Activated CD8-positive, alpha-beta T cell treated with anti-CD3 and anti-CD28 coated beads for 36 hours (primary cell): ENCODE measurements around the gene HEPACAM. TPM values are rescaled to one million over a fixed set of nuclear protein-coding genes. Genes with fewer than 3 reads are reported as not detected.
A peak's percentile ranks its signal among the peaks of the same experiment; 100 is the strongest.

ENCODE experiments used
- ATAC-seq: fragments of 200-7000 bp; cut with Tn5 transposase; one replicate; pipeline ENCODE4 v1.10.0; 2021; ENCODE audit warnings: mild to moderate bottlenecking, moderate library complexity
- CTCF ChIA-PET: fragments of 350-600 bp; sonication (Branson Sonifier 250); formaldehyde crosslinking; loops from one replicate; lab custom pipeline; 2021; ENCODE audit warnings: antibody characterized with exemption; lab: Charles Lee
- POLR2A ChIA-PET: fragments of 350-600 bp; sonication (Branson Sonifier 250); formaldehyde crosslinking; loops from one replicate; lab custom pipeline; 2021; ENCODE audit warnings: antibody characterized with exemption; lab: Charles Lee
- DNase-seq: peaks from one replicate; pipeline ENCODE4 v3.0.0-alpha.2; 2020
- H3K27ac Mint-ChIP-seq: one replicate; pipeline ENCODE4 v1.8.0; 2021; ENCODE audit warnings: mild to moderate bottlenecking, mixed read lengths
- H3K27me3 Mint-ChIP-seq: one replicate; pipeline ENCODE4 v1.8.0; 2021; ENCODE audit warnings: mixed read lengths
- H3K36me3 Mint-ChIP-seq: one replicate; pipeline ENCODE4 v1.8.0; 2021; ENCODE audit warnings: low read depth, mixed read lengths
- H3K4me1 Mint-ChIP-seq: one replicate; pipeline ENCODE4 v1.8.0; 2021; ENCODE audit warnings: low read depth, mixed read lengths
- H3K4me3 Mint-ChIP-seq: one replicate; pipeline ENCODE4 v1.8.0; 2021; ENCODE audit warnings: mild to moderate bottlenecking, moderate library complexity, mixed read lengths
- H3K9me3 Mint-ChIP-seq: one replicate; pipeline ENCODE4 v1.8.0; 2021; ENCODE audit warnings: mixed read lengths
- intact Hi-C: fragments of 100-400 bp; cut with micrococcal nuclease; formaldehyde crosslinking; loops from one replicate; pipeline ENCODE4 v1.10.0; 2022
- total RNA-seq, 2 experiments: library from RNA; stranded (reverse); gene quantifications; one replicate each; pipeline ENCODE4 v1.2.3, GENCODE V29; 2021
- TF ChIP-seq, protein P1 (sequence below): fragments of 200-600 bp; IDR thresholded peaks from one replicate; pipeline ENCODE4 v1.8.0; 2022; ENCODE audit warnings: antibody characterized with exemption, mild to moderate bottlenecking

Gene HEPACAM
- total RNA-seq, 2 experiments from 2014 or later = 0.11 TPM; not detected in 1

DNA sequence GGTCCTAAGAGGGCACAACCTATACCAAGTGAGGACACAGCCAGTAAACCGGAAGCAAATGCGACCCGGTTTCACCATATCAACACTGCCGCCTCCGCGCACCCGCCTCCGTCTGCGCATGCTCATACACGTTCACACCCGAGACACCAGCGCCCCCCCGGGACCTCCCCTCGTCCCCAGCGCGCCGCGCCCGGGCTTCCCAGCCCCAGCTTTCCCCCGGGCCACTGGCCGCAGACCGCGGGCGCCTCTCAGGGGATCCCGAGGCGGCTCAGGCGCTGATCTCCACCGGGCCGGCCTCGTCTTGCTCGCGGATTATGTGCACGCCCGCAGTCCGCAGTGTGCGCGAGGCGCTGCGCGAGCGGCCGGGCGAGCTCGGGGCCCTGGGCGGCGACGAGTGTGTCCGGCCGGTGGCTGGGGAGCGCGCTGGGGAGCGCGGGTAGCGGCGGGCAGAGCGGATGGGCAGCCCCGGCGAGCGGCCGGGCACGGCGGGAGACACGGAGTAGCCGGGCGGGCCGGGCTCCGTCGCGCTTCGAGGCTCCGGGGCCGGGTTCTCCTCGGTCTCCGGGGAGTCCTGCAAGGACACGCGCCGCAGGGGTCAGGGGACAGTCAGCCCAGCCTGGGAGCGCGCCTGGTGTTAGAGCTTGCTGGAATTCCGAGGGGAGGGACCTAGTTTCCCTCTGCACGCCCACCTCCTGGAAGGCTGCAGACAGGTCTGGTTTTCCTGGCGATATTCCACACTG, 14.8 kb downstream of the HEPACAM start:
- Mint-ChIP-seq H3K9me3 (no peaks in the 10 kb centered on the region), H3K4me3 (peak overlapping the region; percentile 35), H3K4me1 (peaks cover 13% of the 10 kb centered on the region), H3K27ac (no peak overlapping the region), H3K27me3 (no peaks in the 10 kb centered on the region), H3K36me3 (no peaks in the 10 kb centered on the region)
- TF ChIP-seq, protein P1, sequence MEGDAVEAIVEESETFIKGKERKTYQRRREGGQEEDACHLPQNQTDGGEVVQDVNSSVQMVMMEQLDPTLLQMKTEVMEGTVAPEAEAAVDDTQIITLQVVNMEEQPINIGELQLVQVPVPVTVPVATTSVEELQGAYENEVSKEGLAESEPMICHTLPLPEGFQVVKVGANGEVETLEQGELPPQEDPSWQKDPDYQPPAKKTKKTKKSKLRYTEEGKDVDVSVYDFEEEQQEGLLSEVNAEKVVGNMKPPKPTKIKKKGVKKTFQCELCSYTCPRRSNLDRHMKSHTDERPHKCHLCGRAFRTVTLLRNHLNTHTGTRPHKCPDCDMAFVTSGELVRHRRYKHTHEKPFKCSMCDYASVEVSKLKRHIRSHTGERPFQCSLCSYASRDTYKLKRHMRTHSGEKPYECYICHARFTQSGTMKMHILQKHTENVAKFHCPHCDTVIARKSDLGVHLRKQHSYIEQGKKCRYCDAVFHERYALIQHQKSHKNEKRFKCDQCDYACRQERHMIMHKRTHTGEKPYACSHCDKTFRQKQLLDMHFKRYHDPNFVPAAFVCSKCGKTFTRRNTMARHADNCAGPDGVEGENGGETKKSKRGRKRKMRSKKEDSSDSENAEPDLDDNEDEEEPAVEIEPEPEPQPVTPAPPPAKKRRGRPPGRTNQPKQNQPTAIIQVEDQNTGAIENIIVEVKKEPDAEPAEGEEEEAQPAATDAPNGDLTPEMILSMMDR = no peak
- CTCF ChIA-PET = interaction anchor here (0.6 kb wide), 2 partner anchors 31 to 45 kb away, joined by 3 read pairs; no protein-coding TSS in a partner anchor
- ATAC-seq (peak; percentile 91), DNase-seq (peak; percentile 94)
- intact Hi-C loops = no loop called here
- POLR2A ChIA-PET = interaction anchor here (0.6 to 2.1 kb wide), 7 partner anchors 12 to 41 kb away, joined by 3 to 9 read pairs (median 4); partner anchors contain the start of gene CCDC15

DNA sequence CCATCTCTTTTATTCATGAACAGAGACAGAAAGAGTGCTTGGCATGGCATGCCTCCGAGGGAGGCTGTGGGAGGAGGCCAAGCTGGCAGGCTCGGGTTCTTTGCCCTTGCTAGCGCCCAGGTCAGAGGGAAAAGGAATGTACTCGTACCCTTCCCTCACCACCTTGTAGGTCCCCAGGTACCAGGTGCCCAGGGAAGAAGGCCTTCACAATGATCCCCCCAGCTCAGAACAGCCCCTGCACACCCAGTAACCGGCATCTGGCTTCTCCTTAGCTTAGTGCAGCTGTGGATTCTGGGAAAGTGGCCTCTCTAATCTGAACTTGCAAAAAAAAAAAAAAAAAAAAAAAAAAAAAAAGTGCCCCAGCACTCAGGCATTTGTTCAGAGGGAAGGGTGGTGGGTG, 15.5 kb downstream of the HEPACAM start:
- H3K4me3 Mint-ChIP-seq = peak overlapping the region; percentile 35

DNA sequence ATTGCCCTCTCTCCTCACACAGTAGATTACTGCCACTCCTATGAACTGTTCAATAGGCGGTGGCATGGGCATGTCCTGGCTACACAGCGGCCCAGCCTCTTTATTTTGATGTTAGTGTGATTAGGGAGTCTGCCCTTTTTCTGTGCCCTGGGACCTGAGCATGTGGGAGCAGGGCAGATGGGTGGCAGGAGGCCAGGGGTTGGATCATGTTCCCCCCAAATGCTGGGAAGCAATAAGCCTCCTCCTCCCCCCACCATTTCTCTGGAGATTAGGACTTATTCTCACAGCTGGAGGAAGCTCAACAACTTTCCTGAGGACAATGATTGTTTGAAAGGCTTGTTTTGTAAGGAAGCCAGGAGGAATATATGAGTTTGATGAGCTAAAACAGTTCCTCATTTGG, 15.9 kb downstream of the HEPACAM start:
- CTCF ChIA-PET = interaction anchor here (1.4 to 1.7 kb wide), 2 partner anchors 21 to 44 kb away, joined by 5 to 8 read pairs; no protein-coding TSS in a partner anchor
- ATAC-seq = no peak
- no peaks in the 10 kb centered on the region for H3K9me3 Mint-ChIP-seq
- no peak overlapping the region for H3K27ac Mint-ChIP-seq
- H3K36me3 Mint-ChIP-seq = no peaks in the 10 kb centered on the region
- H3K4me1 Mint-ChIP-seq = peaks cover 13% of the 10 kb centered on the region
- no peaks in the 10 kb centered on the region for H3K27me3 Mint-ChIP-seq
- no peak for DNase-seq
- POLR2A ChIA-PET = interaction anchor here (0.7 to 1.5 kb wide), 3 partner anchors 17 to 40 kb away, joined by 3 to 5 read pairs (median 4); partner anchors contain the start of gene CCDC15
- TF ChIP-seq, protein P1 = no peak
- no peak overlapping the region for H3K4me3 Mint-ChIP-seq
- intact Hi-C loops = no loop called here

More for the DNA sequence above, 15.5 kb downstream of the HEPACAM start:
- DNase-seq (no peak), ATAC-seq (no peak)
- no peaks in the 10 kb centered on the region for H3K36me3 Mint-ChIP-seq
- ChIA-PET CTCF (interaction anchor here (0.6 to 1.7 kb wide), 3 partner anchors 21 to 44 kb away, joined by 3 to 8 read pairs (median 5); no protein-coding TSS in a partner anchor), POLR2A (interaction anchor here (0.7 to 1.5 kb wide), 4 partner anchors 17 to 40 kb away, joined by 3 to 5 read pairs (median 4); partner anchors contain the start of gene CCDC15)
- TF ChIP-seq, protein P1 = no peak
- peaks cover 13% of the 10 kb centered on the region for H3K4me1 Mint-ChIP-seq
- H3K9me3 Mint-ChIP-seq = no peaks in the 10 kb centered on the region
- intact Hi-C loops = no loop called here
- no peak overlapping the region for H3K27ac Mint-ChIP-seq
- H3K27me3 Mint-ChIP-seq = no peaks in the 10 kb centered on the region

DNA sequence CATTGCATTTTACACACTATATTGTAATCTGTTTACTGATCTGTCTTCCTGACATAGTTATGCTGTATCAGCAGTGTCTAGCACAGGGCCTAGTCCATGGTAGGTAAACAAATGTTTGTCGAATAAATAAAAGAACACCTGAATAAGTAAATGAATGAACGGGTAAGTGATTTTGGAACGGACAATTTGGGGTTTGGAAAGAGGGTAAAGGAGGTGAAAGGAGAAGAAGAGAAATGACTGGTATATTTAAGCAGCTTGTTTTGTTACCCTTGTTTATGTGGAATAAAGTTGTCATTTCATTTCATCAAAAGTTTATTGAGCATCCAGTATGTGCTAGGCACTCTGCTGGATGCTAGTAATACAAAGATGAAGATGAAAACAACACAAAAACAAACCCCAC, 16.9 kb downstream of the HEPACAM start, which contains the start of gene HEPN1:
Gene HEPN1, plus strand, starts transcription at position 301 of the 400 bp plus-strand sequence.
- no peaks in the 10 kb centered on the region for H3K36me3 Mint-ChIP-seq
- ATAC-seq = no peak
- no peak within 1 kb of the TSS for H3K4me3 Mint-ChIP-seq
- intact Hi-C loops = no loop called here
- H3K27ac Mint-ChIP-seq = no peak within 1 kb of the TSS
- no peaks in the 10 kb centered on the region for H3K9me3 Mint-ChIP-seq
- TF ChIP-seq, protein P1 = no peak
- H3K4me1 Mint-ChIP-seq = peaks cover 13% of the 10 kb centered on the region
- POLR2A ChIA-PET = no interaction called here
- no peaks in the 10 kb centered on the region for H3K27me3 Mint-ChIP-seq
- CTCF ChIA-PET = interaction anchor here (0.6 to 1.7 kb wide), 3 partner anchors 21 to 43 kb away, joined by 3 to 8 read pairs (median 3); no protein-coding TSS in a partner anchor
- no peak for DNase-seq
